SK-N-SH treated with all-trans-retinoic acid at 6 μM for 48 hours (cell line): Measurements from ENCODE around the gene PHF11.

Experiments
- CSDC2 ChIP-seq: fragments of 250-450 bp; sonication (Bioruptor Pico); IDR thresholded peaks from 2 replicates; pipeline ENCODE4 v1.5.0; 2020; ENCODE audit warnings: mild to moderate bottlenecking, moderate library complexity
- ESRRG ChIP-seq: fragments of 250-450 bp; sonication (Bioruptor Pico); IDR thresholded peaks from 2 replicates; pipeline ENCODE4 v1.6.1; 2021; ENCODE audit warnings: mild to moderate bottlenecking
- GLIS3 ChIP-seq: fragments of 250-450 bp; sonication (Bioruptor Pico); IDR thresholded peaks from 2 replicates; pipeline ENCODE4 v1.5.0; 2020; ENCODE audit warnings: mild to moderate bottlenecking, moderate library complexity
- PATZ1 ChIP-seq: fragments of 250-450 bp; sonication (Bioruptor Pico); IDR thresholded peaks from 2 replicates; pipeline ENCODE4 v1.8.0; 2020; ENCODE audit warnings: mild to moderate bottlenecking, moderate library complexity, borderline replicate concordance
- POU6F1 ChIP-seq: fragments of 250-450 bp; sonication (Bioruptor Pico); IDR thresholded peaks from 2 replicates; pipeline ENCODE4 v1.8.0; 2021; ENCODE audit warnings: low read depth, mild to moderate bottlenecking, moderate library complexity, borderline replicate concordance
- SNAI2 ChIP-seq: fragments of 250-450 bp; sonication (Bioruptor Pico); IDR thresholded peaks from 2 replicates; pipeline ENCODE4 v1.5.0; 2020; ENCODE audit warnings: mild to moderate bottlenecking, moderate library complexity
- ZFP3 ChIP-seq: fragments of 250-450 bp; sonication (Bioruptor Pico); IDR thresholded peaks from 2 replicates; pipeline ENCODE4 v1.5.0; 2020; ENCODE audit warnings: mild to moderate bottlenecking, moderate library complexity
- ZNF565 ChIP-seq: fragments of 450-650 bp; formaldehyde crosslinking; conservative IDR thresholded peaks from 2 replicates; pipeline ENCODE4 v1.5.0; 2020; ENCODE audit warnings: low read depth, mild to moderate bottlenecking, moderate library complexity
- ZNF8 ChIP-seq: fragments of 450-650 bp; formaldehyde crosslinking; IDR thresholded peaks from 2 replicates; pipeline ENCODE4 v1.5.0; 2020; ENCODE audit warnings: mild to moderate bottlenecking, moderate library complexity

- TF ChIP-seq POU6F1 (CRISPR knock-in tag), result no peak
- no peak for TF ChIP-seq PATZ1 (CRISPR knock-in tag)
- no peak for TF ChIP-seq SNAI2 (CRISPR knock-in tag)
- TF ChIP-seq ZFP3 (CRISPR knock-in tag), result no peak
- TF ChIP-seq ZNF565 (CRISPR knock-in tag), result no peak
- no peak for TF ChIP-seq ESRRG (CRISPR knock-in tag)
- no peak for TF ChIP-seq CSDC2 (CRISPR knock-in tag)
- no peak for TF ChIP-seq ZNF8 (CRISPR knock-in tag)
- no peak for TF ChIP-seq GLIS3 (CRISPR knock-in tag)
Observed at GRCh38 chr13:49533011-49533410, 37.3 kb downstream of the PHF11 start.
